Uterus (tissue), 2 donors: ENCODE results near the gene PTPRC.

Source experiments
- CTCF ChIP-seq, 4 experiments: fragments of 200-600 bp in 2 of 4; fragments of 450-650 bp in 2 of 4; sonication (generic) in 2 of 4; IDR thresholded peaks; one replicate each; pipeline ENCODE4 v1.5.1; 2016 to 2019; ENCODE audit warnings: antibody characterized with exemption in 4 of 4, mild to moderate bottlenecking in 2 of 4, moderate library complexity in 1 of 4
- POLR2A ChIP-seq, 2 donors: fragments of 450-650 bp; IDR thresholded peaks; one replicate each; pipeline ENCODE4 v1.6.1; 2016; ENCODE audit warnings: antibody characterized with exemption in 2 of 2, mild to moderate bottlenecking in 1 of 2, moderate library complexity in 1 of 2

DNA sequence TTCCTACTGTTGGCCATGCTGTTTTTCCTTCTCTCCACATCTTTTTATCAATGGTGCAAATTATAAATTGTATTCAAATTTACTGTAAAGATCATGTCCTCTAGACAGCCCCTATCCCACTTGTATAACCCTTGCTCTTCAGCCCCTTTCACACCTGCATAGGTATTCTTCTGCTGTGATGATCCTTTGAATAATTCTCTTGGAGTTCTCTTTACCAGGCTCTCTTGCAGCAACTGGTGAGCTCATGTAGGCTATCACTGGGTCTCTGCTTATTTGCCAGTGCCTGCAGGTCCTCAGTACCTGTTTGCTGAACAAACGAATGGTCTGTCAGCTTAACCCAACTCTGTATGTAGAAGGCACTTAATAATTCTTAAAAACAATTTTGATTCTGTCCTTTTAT is 8.2 kb downstream of the PTPRC start:
- TF ChIP-seq CTCF (IDR thresholded peaks at IDR 0.05) = no peak
- TF ChIP-seq POLR2A (IDR thresholded peaks at IDR 0.05) = no peak
